ENCODE results near the gene ZNF597.

The ZNF597 gene

DNA sequence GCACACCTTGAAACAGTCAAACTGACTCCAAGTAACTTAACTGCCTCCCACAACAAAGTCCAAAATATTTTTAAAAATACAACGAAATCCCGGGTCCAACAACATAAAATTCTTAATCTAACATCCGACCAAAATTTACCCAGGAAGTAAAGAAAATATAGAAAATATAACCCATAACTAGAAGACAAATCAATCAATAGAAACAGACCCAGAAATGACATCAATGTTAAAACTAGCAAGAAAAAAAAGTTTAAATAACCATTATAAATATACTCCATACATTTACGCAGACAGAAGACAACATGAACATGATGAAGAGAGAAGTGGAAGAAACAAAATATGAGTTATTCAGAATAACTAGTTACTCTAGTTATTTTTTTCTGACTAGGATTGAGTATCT is 3.7 kb downstream of the ZNF597 start:
- no peak for FAIRE-seq

DNA sequence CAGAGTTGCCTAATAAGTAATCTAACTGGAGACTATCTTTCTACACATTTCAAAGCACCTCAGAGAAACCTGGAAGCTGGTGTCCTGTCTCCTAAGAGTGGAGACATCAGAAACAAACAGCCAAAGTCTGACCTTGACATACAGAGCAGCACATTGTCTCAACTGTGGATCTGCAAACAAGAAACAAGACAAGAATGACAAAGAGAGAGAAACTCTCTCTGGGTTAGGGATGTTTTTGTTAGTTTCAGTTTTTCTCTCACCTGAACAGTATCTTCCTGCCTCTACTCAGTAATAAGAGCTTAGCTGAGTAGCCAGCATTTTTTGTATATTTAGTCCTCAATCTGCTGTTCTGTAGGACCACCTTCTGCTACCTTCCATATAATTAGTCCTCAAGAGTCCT is 8.9 kb downstream of the ZNF597 start:
- FAIRE-seq: no peak

DNA sequence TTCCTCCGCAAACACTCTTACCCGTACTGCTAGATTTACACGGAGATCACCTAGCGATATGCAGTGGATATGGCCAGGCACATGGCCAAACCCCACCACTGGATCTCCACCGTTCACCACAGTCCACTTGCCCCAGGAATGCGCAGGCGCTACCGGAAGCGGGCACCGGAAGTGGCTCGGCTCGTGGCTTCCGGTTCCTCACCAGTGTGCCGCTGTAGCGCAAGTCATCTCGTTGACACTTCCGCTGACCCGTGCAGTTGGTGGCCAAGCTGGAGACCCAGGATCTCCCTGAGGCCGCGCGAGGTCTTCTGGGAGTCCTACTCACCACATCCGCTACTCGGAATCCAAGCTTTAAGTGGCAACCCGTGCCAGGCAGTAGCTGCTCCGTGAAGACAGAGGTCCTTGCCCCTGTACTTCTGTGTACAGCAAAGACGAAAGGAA is 11.5 kb downstream of the ZNF597 start:
- no peak for FAIRE-seq

DNA sequence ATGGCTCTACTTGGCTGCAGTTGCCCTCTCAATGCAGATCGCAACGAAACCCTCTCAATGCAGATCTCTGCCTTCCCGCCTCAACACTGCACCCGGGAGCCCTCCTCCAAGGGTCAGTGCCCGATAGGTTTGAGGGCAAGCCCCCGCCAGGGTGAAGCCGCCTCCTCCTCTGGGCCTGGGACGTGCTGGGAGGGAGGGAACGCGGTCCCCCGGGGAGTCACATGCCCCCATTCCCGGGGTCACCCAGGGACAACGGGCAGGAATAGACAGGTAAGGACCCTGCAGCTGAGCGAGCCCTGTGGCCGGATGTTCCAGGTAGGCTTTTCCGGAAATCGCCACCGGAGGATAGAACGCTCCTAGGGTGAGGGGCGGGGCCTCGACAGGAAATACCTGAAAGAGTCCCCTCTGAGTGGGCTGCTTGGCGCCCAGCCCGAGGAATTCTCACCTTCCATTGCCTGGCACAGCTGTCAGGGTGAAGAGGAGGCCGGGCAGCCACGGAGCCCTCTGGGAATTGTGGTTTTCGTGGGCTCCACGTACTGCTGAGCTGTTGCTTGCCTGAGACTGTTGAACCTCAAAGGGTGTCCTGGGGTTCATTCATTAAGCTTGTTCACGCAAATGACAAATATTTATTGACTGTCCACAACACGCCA is 29.4 kb downstream of the ZNF597 start:
- no peak for FAIRE-seq

DNA sequence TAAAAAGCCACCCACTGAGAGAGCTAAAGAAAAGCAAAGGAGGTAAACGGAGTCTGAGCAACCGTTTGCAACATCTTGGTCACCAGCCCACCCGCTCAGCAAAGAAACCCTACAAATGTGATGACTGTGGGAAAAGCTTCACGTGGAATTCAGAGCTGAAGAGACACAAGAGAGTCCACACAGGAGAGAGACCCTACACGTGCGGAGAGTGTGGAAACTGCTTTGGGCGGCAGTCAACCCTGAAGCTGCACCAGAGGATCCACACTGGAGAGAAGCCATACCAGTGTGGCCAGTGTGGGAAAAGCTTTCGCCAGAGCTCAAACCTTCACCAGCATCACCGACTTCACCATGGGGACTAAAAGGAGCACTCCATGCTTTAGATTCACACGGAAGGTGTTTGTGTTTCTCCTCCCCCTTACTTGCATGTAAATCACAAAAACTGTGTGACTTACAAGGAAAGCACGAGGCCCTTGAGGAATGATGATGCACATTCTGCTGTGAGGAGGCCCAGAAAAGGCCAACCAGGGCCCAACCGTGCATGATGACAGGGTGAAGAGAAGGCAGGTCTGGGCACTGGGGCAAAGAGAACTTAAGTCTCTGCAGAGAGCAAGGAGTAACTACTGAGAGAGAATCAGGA is 34.6 kb downstream of the ZNF597 start:
- no peak for FAIRE-seq

DNA sequence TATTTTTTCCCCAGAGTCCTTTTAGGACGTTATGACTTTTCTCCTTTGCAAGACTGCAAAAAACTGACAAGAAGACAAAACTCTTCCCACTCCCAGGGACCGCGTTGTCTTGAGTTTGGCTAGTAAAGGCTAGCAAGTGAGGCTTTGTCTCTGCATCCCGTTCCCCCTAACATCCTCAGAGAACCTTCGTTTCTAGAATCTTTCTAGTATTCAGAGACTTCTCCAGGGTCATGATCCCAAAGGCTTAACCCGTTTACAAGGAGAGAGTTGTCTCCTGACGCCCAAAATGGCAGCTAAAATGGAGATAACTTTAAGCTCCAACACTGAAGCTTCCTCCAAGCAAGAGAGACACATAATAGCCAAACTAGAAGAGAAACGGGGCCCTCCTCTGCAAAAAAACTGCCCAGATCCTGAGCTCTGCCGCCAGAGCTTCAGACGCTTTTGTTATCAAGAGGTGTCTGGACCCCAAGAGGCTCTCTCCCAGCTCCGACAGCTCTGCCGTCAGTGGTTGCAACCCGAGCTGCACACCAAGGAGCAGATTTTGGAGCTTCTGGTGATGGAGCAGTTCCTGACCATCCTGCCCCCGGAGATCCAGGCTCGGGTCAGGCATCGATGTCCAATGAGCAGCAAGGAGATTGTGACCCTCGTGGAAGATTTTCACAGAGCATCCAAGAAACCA is 41.4 kb downstream of the ZNF597 start:
- no peak for FAIRE-seq

DNA sequence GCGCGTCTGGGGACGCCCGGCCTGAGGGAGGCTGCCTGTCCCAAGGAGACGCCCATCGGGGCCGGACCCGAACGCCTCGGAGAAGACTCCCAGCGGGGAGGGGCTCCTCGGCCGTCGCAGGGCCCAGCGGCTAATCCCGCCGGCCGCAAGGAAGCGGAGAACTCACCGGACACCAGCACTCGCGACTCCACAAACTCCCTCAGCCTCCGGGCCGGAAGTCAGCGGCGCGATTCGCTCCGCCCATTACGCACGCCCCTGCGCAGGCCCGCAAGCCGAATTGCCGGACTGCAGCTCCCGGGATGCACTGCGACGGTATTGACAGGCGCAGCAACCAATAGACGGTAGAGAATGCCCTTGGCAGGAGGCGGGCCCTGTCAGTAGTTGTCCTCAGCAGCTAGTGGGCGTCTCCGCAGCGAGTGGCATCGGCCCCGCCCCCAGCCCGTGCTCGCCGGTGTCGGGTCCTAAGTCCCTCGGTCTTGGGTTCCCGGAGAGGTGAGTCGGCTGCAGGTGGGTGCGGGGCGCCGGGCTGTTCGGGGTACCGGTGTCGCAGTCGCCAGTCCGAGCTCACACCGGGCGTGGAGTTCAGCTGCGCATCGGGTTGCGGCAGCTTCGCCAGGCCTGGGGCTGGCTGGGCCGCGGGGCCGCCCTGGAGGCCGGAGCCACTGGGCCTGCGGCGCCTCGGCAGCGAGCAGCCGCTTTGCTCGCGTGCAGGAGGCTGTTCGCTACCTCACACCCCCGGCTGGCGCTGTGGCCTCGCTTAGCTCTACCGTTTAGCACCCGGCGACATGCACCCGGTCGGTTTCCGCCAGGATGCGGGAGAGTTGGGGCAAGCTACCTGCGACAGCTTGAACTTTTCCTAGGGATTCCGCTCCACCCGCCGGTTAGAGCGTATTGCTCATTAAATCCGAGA is 42.3 kb downstream of the ZNF597 start, which contains the start of the genes ZNF174 and ZSCAN32:
Gene ZNF174 (plus strand): TSS at position 437 of the 910 bp plus-strand sequence. CDS start 790 bp downstream, outside the sequence.
Gene ZSCAN32 (minus strand): TSS at position 226 of the 910 bp plus-strand sequence. CDS start 3,447 bp downstream, outside the sequence.
- FAIRE-seq: no peak

DNA sequence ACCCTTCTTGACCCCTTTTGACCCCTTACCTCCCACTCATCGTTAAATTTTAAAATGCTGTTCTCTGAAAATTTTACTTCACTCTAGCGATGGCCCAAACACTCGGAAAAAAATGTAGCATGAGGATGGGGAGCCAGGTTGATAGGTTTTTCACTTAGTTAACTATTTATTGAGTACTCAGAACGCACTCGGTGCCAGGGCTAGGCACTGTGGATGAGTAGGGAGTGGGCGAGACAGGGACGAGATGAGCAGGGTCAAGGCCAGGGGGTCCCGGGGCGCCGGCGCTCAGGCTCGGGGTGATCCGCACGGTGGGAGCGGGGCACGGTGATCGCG is 42.9 kb downstream of the ZNF597 start:
- no peak for FAIRE-seq

DNA sequence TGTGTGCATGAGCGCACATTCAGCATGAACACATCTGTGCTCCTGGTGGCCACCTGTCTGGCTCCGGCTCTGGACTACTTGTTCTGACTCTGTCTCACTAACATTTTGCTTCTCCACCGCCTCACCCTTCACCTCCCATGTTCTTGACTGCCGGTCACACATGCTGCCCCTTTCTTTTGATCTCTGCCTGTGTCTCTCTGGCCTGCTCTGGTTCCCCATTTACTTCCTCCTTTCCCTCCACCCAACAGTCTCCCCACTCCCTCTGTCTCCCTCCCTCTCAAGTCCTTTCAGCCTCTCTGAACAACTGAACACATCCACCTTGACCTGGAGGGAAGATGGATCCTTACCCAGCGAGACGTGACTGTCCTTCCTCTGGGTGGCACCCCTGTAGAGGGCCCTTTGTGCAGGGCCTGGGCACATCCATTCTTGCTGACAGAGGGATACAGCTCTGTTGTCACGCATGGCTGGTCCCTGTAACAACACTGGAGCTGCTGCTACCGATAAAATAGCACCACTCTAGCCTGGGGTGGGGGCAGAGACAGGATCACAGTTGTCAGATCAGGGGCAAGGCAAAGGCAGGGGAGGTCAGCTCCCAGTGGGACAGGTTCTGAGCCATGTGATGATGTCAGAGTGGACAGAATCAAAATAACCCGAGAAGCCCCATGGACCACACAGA is 53.5 kb downstream of the ZNF597 start:
- FAIRE-seq: no peak

DNA sequence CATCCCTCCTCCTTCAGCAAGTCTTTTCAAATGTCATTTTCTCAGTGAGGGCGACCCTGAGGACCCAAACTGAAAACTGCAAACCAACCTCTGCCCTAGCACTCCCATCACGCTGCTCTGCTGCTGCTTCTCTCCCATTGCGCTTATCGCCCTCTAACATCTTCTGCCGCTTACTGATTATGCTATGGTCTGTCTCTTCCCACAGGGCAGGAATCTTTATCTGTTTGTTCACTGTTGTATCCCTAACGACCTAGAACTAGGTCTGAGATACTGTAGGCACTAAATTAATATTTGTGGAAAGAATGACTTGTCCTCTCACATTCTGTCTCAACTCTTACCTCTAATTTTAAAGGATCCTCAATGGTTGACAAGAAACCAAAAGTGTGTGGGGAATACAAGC is 55.0 kb downstream of the ZNF597 start:
- no peak for FAIRE-seq

DNA sequence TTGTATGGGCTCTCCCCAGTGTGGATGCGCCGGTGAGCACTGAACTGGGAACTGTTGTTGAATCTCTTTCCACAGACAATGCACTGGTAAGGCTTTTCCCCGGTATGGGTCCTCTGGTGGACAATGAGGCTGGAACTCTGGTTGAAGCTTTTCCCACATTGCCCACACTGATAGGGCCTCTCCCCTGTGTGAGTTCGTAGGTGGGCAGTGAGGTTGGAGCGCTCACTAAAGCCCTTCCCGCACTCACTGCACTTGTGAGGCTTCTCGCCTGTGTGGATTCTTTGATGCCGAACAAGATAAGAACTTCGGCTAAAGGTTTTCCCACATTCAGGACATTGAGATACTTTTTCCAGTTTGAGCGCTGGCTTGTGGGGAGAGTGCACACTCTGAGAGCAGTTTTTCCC is 60.3 kb downstream of the ZNF597 start:
- no peak for FAIRE-seq

All from islet of Langerhans (tissue), 1 donor.